Endothelial cell of umbilical vein (primary cell): ENCODE measurements around the gene TIA1. TPM values are rescaled to one million over a fixed set of nuclear protein-coding genes. Genes with fewer than 3 reads are reported as not detected.

ENCODE experiments used
- BruUV-seq: library from RNA; stranded (reverse); fragments of 400-500 nt; replicated peaks from 2 replicates; lab custom pipeline; 2021; lab: Mats Ljungman, UMichigan
- CTCF ChIA-PET: fragments of 300-600, 350-600 bp; sonication (Branson Sonifier 250); formaldehyde crosslinking; loops from one replicate; lab custom pipeline; 2021; ENCODE audit warnings: antibody characterized with exemption, inconsistent platforms; lab: Charles Lee
- POLR2A ChIA-PET: fragments of 300-600, 350-600 bp; sonication (Branson Sonifier 250); formaldehyde crosslinking; loops from one replicate; lab custom pipeline; 2021; ENCODE audit warnings: antibody characterized with exemption, inconsistent platforms; lab: Charles Lee
- DNase-seq: peaks from one replicate; pipeline ENCODE4 v3.0.0-alpha.2; 2011; ENCODE audit warnings: low read depth, low spot score
- FAIRE-seq: peaks from 2 replicates; lab custom pipeline; 2011; peaks lifted over from hg19 to GRCh38; lab: Jason Lieb, UNC
- H2AFZ ChIP-seq: 2 replicates; pipeline ENCODE4 v1.6.0; 2012; ENCODE audit warnings: low read depth, low read length, control low read depth, inconsistent platforms
- H3K27ac ChIP-seq: 2 replicates; pipeline ENCODE4 v1.5.1; 2011; ENCODE audit warnings: low read depth, mild to moderate bottlenecking, control low read depth, low read length, moderate library complexity; ENCODE audit not compliant: insufficient read depth
- H3K27me3 ChIP-seq, 2 experiments: 2 replicates each; pipeline versions ENCODE4 v1.6.0 to v1.6.1; 2011; ENCODE audit warnings: low read length in 2 of 2, mixed read lengths in 1 of 2; ENCODE audit not compliant: control insufficient read depth in 2 of 2, insufficient read depth in 2 of 2
- H3K36me3 ChIP-seq, 2 experiments: 2 replicates in 1 of 2; 3 replicates in 1 of 2; pipeline ENCODE4 v1.5.1; 2011; ENCODE audit warnings: low read length in 2 of 2, mild to moderate bottlenecking in 1 of 2, moderate library complexity in 1 of 2; ENCODE audit not compliant: control insufficient read depth in 2 of 2, insufficient read depth in 2 of 2; ENCODE audit errors: extremely low read depth in 1 of 2
- H3K4me1 ChIP-seq: 3 replicates; pipeline ENCODE4 v1.5.1; 2011; ENCODE audit warnings: mild to moderate bottlenecking, low read length; ENCODE audit not compliant: control insufficient read depth, insufficient read depth; ENCODE audit errors: extremely low read depth
- H3K4me2 ChIP-seq: 2 replicates; pipeline ENCODE4 v1.6.1; 2011; ENCODE audit warnings: low read length, control low read depth, mixed read lengths; ENCODE audit not compliant: insufficient read depth
- H3K4me3 ChIP-seq, 3 experiments: fragments of 200-600 bp in 1 of 3; sonication (generic), shearing (Covaris generic) in 1 of 3; replicated peaks in 1 of 3; 2 replicates each; pipeline ENCODE4 v1.5.1; 2011 to 2016; ENCODE audit warnings: control low read depth in 3 of 3, low read length in 3 of 3, mild to moderate bottlenecking in 2 of 3, inconsistent platforms in 1 of 3, low read depth in 1 of 3, moderate library complexity in 1 of 3; ENCODE audit not compliant: insufficient read depth in 1 of 3
- H3K79me2 ChIP-seq: 2 replicates; pipeline ENCODE4 v1.6.0; 2012; ENCODE audit warnings: low read length, inconsistent platforms; ENCODE audit not compliant: control insufficient read depth, insufficient read depth
- H3K9ac ChIP-seq: replicated peaks from 2 replicates; pipeline ENCODE3; 2011; ENCODE audit warnings: low read length, control low read depth; ENCODE audit not compliant: insufficient read depth; ENCODE audit errors: extremely low read depth
- H3K9me1 ChIP-seq: replicated peaks from 3 replicates; pipeline ENCODE4 v1.6.0; 2011; ENCODE audit warnings: mild to moderate bottlenecking, low read length; ENCODE audit not compliant: control insufficient read depth, insufficient read depth; ENCODE audit errors: extremely low read depth
- H3K9me3 ChIP-seq: replicated peaks from 2 replicates; pipeline ENCODE4 v1.5.1; 2012; ENCODE audit warnings: low read length, inconsistent platforms; ENCODE audit not compliant: control insufficient read depth, insufficient read depth
- H4K20me1 ChIP-seq: replicated peaks from 2 replicates; pipeline ENCODE3; 2011; ENCODE audit warnings: mild to moderate bottlenecking, low read length; ENCODE audit not compliant: control insufficient read depth, insufficient read depth; ENCODE audit errors: extremely low read depth
- EZH2 ChIP-seq: IDR thresholded peaks from 2 replicates; pipeline ENCODE4 v1.6.1; 2012; ENCODE audit warnings: borderline replicate concordance, low read depth, mild to moderate bottlenecking, moderate library complexity, low read length, inconsistent platforms; ENCODE audit not compliant: severe bottlenecking
- MYC ChIP-seq: IDR thresholded peaks from one replicate; pipeline ENCODE4 v1.6.1; 2011; ENCODE audit warnings: mild to moderate bottlenecking, low read depth, low read length
- POLR2A ChIP-seq: IDR thresholded peaks from 2 replicates; pipeline ENCODE4 v1.6.1; 2012; ENCODE audit warnings: low read depth, mild to moderate bottlenecking, control low read depth, low read length
- dilution Hi-C: fragments of 300-500 bp; cut with MboI; formaldehyde crosslinking; loops from one replicate; pipeline ENCODE4 v1.15.0; 2019; ENCODE audit warnings: low sequenced_read_pairs; ENCODE audit not compliant: extremely low pct_ligation_motif_present
- intact Hi-C: fragments of 100-400 bp; cut with micrococcal nuclease; formaldehyde crosslinking; loops from one replicate; pipeline ENCODE4 v1.10.0; 2022
- polyA plus RNA-seq, 4 experiments: library from polyadenylated mRNA; depleted of rRNA in 3 of 4; stranded (reverse) in 3 of 4; unstranded in 1 of 4; fragments of >200 nt; gene quantifications; 2 replicates each; pipeline versions ENCODE4 v1.2.1 to v1.2.3, GENCODE V29; 2011 to 2012; ENCODE audit warnings: missing spikeins in 1 of 4
- total RNA-seq: library from RNA; stranded (reverse); gene quantifications from 2 replicates; pipeline ENCODE4 v1.2.3, GENCODE V29; 2021

TIA1 gene
- total and polyA plus RNA-seq, 2 donors (not counting 3 experiments of a cell fraction or from before 2014, with no cell fraction given): 60.2 to 163 TPM

GRCh38 chr2:70250434-70250833 lies 2.0 kb upstream of the TIA1 start:
- ChIA-PET POLR2A (no interaction called here), CTCF (interaction anchor here (0.6 kb wide), 1 partner anchor 45 kb away, joined by 4 read pairs; no protein-coding TSS in a partner anchor)
- Histone ChIP-seq H3K79me2 (peaks cover 29% of the 10 kb centered on the region), H3K27me3 (no peaks in the 10 kb centered on the region), H3K9me3 (no peaks in the 10 kb centered on the region), H3K4me3 (no peak overlapping the region), H3K9ac (no peak overlapping the region), H3K27ac (no peak overlapping the region), H3K9me1 (no peaks in the 10 kb centered on the region), H3K36me3 (no peaks in the 10 kb centered on the region), H2AFZ (no peak overlapping the region), H3K4me1 (peaks cover 10% of the 10 kb centered on the region), H4K20me1 (no peaks in the 10 kb centered on the region), H3K4me2 (no peak overlapping the region)
- intact Hi-C loops (no loop called here), dilution Hi-C loops (no loop called here)
- BruUV-seq: no TSS peak
- FAIRE-seq (no peak), DNase-seq (no peak)
- TF ChIP-seq EZH2: no peak

- no peaks in the 10 kb centered on the region for H3K27me3 ChIP-seq
- peaks cover 11% of the 10 kb centered on the region for H4K20me1 ChIP-seq
- peak overlapping the region; percentile 82 for H3K27ac ChIP-seq
- peak overlapping the region; percentile 95 for H3K9ac ChIP-seq
- BruUV-seq: no TSS peak
- H2AFZ ChIP-seq: peak overlapping the region; percentile 2
- H3K9me1 ChIP-seq: no peaks in the 10 kb centered on the region
- H3K4me3 ChIP-seq: peak overlapping the region; percentile 75 to 100 (median 97)
- H3K4me1 ChIP-seq: peaks cover 23% of the 10 kb centered on the region
- intact Hi-C loops: loop anchor here (2.0 to 10.0 kb wide), 4 partner anchors 45 to 333 kb away; partner anchors contain the start of genes MXD1, PCBP1 and SNRPG
- H3K36me3 ChIP-seq: no peaks in the 10 kb centered on the region
- ChIA-PET POLR2A (interaction anchor here (0.5 to 1.4 kb wide), 4 partner anchors 10 to 448 kb away, joined by 3 to 11 read pairs (median 4); partner anchors contain the start of genes C2orf42 and PCYOX1), CTCF (interaction anchor here (1.0 kb wide), 1 partner anchor 523 kb away, joined by 3 read pairs; no protein-coding TSS in a partner anchor)
- peak overlapping the region; percentile 96 for H3K4me2 ChIP-seq
- peaks cover 58% of the 10 kb centered on the region for H3K79me2 ChIP-seq
- DNase-seq: peak; percentile 47
- no peaks in the 10 kb centered on the region for H3K9me3 ChIP-seq
- FAIRE-seq: peak; percentile 38
- TF ChIP-seq MYC (no peak), POLR2A (peak; percentile 27)
- dilution Hi-C loops: no loop called here
Measured at GRCh38 chr2:70247364-70248180, 856 bp downstream of the TIA1 start.
